Measurements from ENCODE around the gene NEK11.

The NEK11 gene

GRCh38 chr3:131228522-131228921 lies 201.8 kb downstream of the NEK11 start:
- DNase-seq = no peak

- no peak for DNase-seq
These were observed 205.2 kb downstream of the NEK11 start for GRCh38 chr3:131231710-131232389.

- no peak for DNase-seq
These were observed 206.1 kb downstream of the NEK11 start for GRCh38 chr3:131232711-131233267.

- no peak for DNase-seq
These were observed 207.4 kb downstream of the NEK11 start for GRCh38 chr3:131233900-131234668.

- no peak for DNase-seq
These were observed 209.7 kb downstream of the NEK11 start for GRCh38 chr3:131236421-131236820.

GRCh38 chr3:131238496-131238895 lies 211.8 kb downstream of the NEK11 start:
- DNase-seq = no peak

GRCh38 chr3:131239267-131239666 lies 212.6 kb downstream of the NEK11 start:
- no peak for DNase-seq

- no peak for DNase-seq
These were observed 215.5 kb downstream of the NEK11 start for GRCh38 chr3:131242201-131242600.

- DNase-seq = no peak
These were observed 223.8 kb downstream of the NEK11 start for GRCh38 chr3:131250466-131250865.

- no peak for DNase-seq
These were observed 233.8 kb downstream of the NEK11 start for GRCh38 chr3:131260525-131260924.

- no peak for DNase-seq
These were observed 234.4 kb downstream of the NEK11 start for GRCh38 chr3:131261104-131261503.

- DNase-seq = no peak
These were observed 248.9 kb downstream of the NEK11 start for GRCh38 chr3:131275556-131275955.

GRCh38 chr3:131277836-131278497 lies 251.3 kb downstream of the NEK11 start:
- no peak for DNase-seq

GRCh38 chr3:131279577-131279976 lies 252.9 kb downstream of the NEK11 start:
- DNase-seq = no peak

- no peak for DNase-seq
These were observed 255.7 kb downstream of the NEK11 start for GRCh38 chr3:131282379-131282778.

GRCh38 chr3:131282967-131283366 lies 256.3 kb downstream of the NEK11 start:
- no peak for DNase-seq

- DNase-seq = no peak
These were observed 257.2 kb downstream of the NEK11 start for GRCh38 chr3:131283862-131284261.

GRCh38 chr3:131284302-131284701 lies 257.6 kb downstream of the NEK11 start:
- no peak for DNase-seq

GRCh38 chr3:131285456-131285855 lies 258.8 kb downstream of the NEK11 start:
- no peak for DNase-seq

GRCh38 chr3:131299836-131300235 lies 273.2 kb downstream of the NEK11 start:
- no peak for DNase-seq

- no peak for DNase-seq
These were observed 277.2 kb downstream of the NEK11 start for GRCh38 chr3:131303848-131304247.

GRCh38 chr3:131304890-131305289 lies 278.2 kb downstream of the NEK11 start:
- no peak for DNase-seq

- no peak for DNase-seq
These were observed 279.6 kb downstream of the NEK11 start for GRCh38 chr3:131306242-131306641.

GRCh38 chr3:131314318-131314717 lies 287.6 kb downstream of the NEK11 start:
- no peak for DNase-seq

Data from activated T-cell treated with anti-CD3 and anti-CD28 coated beads for 4 hours (primary cell).